Measurements from ENCODE around the gene DEDD.

DNA sequence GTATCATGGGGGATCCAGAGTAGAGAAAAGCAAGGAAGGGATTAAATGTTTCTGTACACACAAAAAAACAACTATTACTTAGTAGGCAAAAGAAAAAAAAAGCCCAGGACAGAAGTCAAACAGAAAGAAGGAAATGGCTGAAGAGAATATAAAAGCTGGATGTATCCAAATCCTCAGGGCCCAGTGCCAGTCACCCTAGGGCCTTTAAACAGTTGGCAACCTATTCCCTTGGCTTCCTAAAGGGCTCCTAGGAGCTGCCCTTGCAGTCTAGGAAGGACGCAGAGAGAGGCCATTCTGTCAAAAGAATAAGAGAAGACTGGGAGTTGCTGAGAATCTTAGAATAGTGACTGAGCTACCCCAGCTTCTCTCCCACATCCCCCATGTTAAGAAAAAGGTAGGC lies 39.9 kb upstream of the DEDD start:
- no peak for TF ChIP-seq POLR2A (IDR thresholded peaks at IDR 0.05; ENCODE audit: low read depth, low read length)
- no peak for TF ChIP-seq TAF1 (IDR thresholded peaks at IDR 0.05; ENCODE audit: borderline replicate concordance, low read depth, low read length)
